Heart left ventricle (tissue), 16 donors: ENCODE measurements around the gene UBQLN1. TPM values are rescaled to one million over a fixed set of nuclear protein-coding genes. Genes with fewer than 3 reads are reported as not detected.

Source experiments
- ATAC-seq, 4 donors: fragments of 200-7000 bp; cut with Tn5 transposase; one replicate each; pipeline ENCODE4 v1.9.1; 2020 to 2022; ENCODE audit warnings: moderate library complexity in 4 of 4, mild to moderate bottlenecking in 3 of 4, moderate number of reproducible peaks in 1 of 4
- DNase-seq, 5 donors: peaks; one replicate each; pipeline ENCODE4 v3.0.0-alpha.2; 2020
- H3K27ac ChIP-seq, 12 donors: fragments of 200-600 bp; sonication (generic) in 4 of 12; one replicate each; pipeline versions ENCODE4 v1.5.0 to v1.8.0; 2016 to 2022; ENCODE audit warnings: mild to moderate bottlenecking in 2 of 12
- H3K27me3 ChIP-seq, 9 donors: fragments of 200-600 bp; sonication (generic) in 2 of 9; one replicate each; pipeline versions ENCODE4 v1.5.1 to v1.8.0; 2016 to 2022; ENCODE audit warnings: mild to moderate bottlenecking in 3 of 9
- H3K36me3 ChIP-seq, 9 donors: fragments of 200-600 bp; sonication (generic) in 2 of 9; one replicate each; pipeline versions ENCODE4 v1.5.0 to v1.8.0; 2018 to 2022; ENCODE audit warnings: mild to moderate bottlenecking in 2 of 9
- H3K4me1 ChIP-seq, 12 donors: fragments of 200-600 bp; sonication (generic) in 4 of 12; one replicate each; pipeline versions ENCODE4 v1.5.0 to v1.8.0; 2016 to 2022; ENCODE audit warnings: mild to moderate bottlenecking in 3 of 12
- H3K4me3 ChIP-seq, 12 donors: fragments of 200-600 bp; sonication (generic) in 4 of 12; one replicate each; pipeline versions ENCODE4 v1.5.0 to v1.8.0; 2017 to 2022; ENCODE audit warnings: mild to moderate bottlenecking in 9 of 12, moderate library complexity in 4 of 12
- H3K9me3 ChIP-seq, 12 donors: fragments of 200-600 bp; sonication (generic) in 4 of 12; one replicate each; pipeline versions ENCODE4 v1.5.0 to v1.8.0; 2016 to 2022; ENCODE audit warnings: mild to moderate bottlenecking in 1 of 12
- POLR2A ChIP-seq, 2 donors: fragments of 450-650 bp; IDR thresholded peaks; one replicate each; pipeline ENCODE4 v1.6.1; 2017; ENCODE audit warnings: antibody characterized with exemption in 2 of 2, mild to moderate bottlenecking in 2 of 2, moderate library complexity in 2 of 2
- WGBS, 4 donors: extraction: QIAGEN DNeasy Blood & Tissue Kit in 2 of 4; methylation state at CpG; one replicate each; pipeline versions ENCODE4 v1.1.5 to v1.1.7; 2013 to 2018; 5-methylcytosine and 5-hydroxymethylcytosine counted together
- intact Hi-C, 10 donors: fragments of 100-400 bp; cut with DNase I; formaldehyde crosslinking; loops; one replicate each; pipeline versions ENCODE4 v1.11.1 to v1.14.2; 2022
- polyA plus RNA-seq, 2 donors: library from polyadenylated mRNA; stranded (reverse); fragments of 200-250 nt; gene quantifications; one replicate each; pipeline ENCODE4 v1.2.3, GENCODE V29; 2013
- total RNA-seq, 9 donors: library from RNA; depleted of rRNA in 2 of 9; stranded (reverse); fragments of >200 nt in 2 of 9; fragmentation: NEBNext Ultra II Directional in 3 of 9; extraction: Animal tissue kit (Norgen Biotek cat#: 25700) in 3 of 9; gene quantifications; one replicate each; pipeline versions ENCODE4 v1.1.0 to v1.2.4, GENCODE V29; 2016 to 2023
- TF ChIP-seq, protein P1 (sequence below), 12 donors: fragments of 200-600 bp; sonication (generic) in 4 of 12; IDR thresholded peaks; one replicate each; pipeline versions ENCODE4 v1.5.0 to v1.8.0; 2018 to 2022; ENCODE audit warnings: antibody characterized with exemption in 12 of 12, mild to moderate bottlenecking in 5 of 12
- donor health status: ischemic (EF 13 %, LVEDD 7.1; RV severe dilation, severe dysfunction).
- donor health status: healthy with polysubstance abuse.
- donor health status: DM: no; HTN: yes; CAD: no.
- donor health status: DM: no; HTN: no; CAD: no.
- donor health status: ischemic (EF 25% LVEDD 6.9; RV normal size, moderate dysfunction).
- donor health status: ischemic (EF 25% LVEDD 5.7; RV mildly dilated, moderate dysfunction).
- donor health status: healthy.
- donor health status: DM: yes; HTN: yes; CAD: no.
- donor health status: ischemic (EF 35%, LVEDD 5.7; RV mildly dilated, moderate dysfunction).
- donor health status: nonischemic (EF 11% LVEDD 7.7; RV severe dilation, severe dysfunction).
- donor health status: DM: yes; HTN: yes; CAD: no.
- donor health status: PGD.
- donor health status: ischemic (EF 29% LVEDD 5.4; RV normal size, mild dysfunction).
- donor health status: nonischemic (EF 23%, LVEDD 6.1; RV moderate dilation, normal function).

Gene UBQLN1
- total and polyA plus RNA-seq, 11 donors = 24.2 to 144 (median 98.2) TPM

DNA sequence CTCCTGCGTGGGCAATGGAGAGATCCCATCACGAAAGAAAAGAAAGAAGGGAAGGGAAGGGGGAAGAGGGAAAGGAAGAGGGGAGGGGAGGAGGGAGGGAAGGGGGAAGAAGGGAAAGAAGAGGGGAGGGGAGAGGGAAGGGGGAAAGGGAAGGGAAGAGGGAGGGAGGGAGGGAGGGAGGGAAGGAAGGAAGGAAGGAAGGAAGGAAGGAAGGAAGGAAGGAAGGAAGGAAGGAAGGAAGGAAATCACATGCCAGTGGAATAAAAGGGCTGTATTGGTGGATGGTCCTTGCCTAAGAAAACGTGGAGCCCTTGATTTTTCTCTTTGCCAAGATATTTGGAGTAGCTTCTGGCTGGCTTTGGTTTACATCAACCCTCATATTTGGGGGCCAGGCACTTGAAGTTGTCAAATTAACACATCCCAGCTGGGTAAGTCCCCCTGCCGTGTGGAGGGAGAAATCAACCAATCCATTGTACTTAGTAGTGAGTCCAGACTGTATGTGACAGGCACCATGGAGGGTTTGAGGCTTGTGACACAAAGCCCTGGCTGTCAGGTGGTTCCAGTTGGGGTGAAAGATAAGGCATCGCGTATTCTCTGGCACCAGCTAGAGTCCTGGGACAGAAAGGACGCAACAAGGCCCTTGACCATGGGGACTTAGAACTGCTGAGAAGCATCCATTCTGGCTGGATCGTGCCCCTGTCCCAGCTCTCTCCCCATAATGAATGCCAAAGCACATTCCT is 61.1 kb downstream of the UBQLN1 start:
- H3K36me3 ChIP-seq = peaks cover 0 to 27% (median 15%) of the 10 kb centered on the region in 9 donors
- DNase-seq (peak in 1 of 5 donors; percentile 22), ATAC-seq (peak in 2 of 4 donors; percentile 5 to 11)
- 44 to 56% (median 52%) methylated on average over 8 of the region's 8 CpGs for WGBS, 4 donors
- H3K27ac ChIP-seq = no peak overlapping the region
- H3K9me3 ChIP-seq = peaks cover 0 to 4% (median 0%) of the 10 kb centered on the region in 12 donors
- TF ChIP-seq POLR2A (IDR thresholded peaks at IDR 0.05) = no peak
- TF ChIP-seq, protein P1, sequence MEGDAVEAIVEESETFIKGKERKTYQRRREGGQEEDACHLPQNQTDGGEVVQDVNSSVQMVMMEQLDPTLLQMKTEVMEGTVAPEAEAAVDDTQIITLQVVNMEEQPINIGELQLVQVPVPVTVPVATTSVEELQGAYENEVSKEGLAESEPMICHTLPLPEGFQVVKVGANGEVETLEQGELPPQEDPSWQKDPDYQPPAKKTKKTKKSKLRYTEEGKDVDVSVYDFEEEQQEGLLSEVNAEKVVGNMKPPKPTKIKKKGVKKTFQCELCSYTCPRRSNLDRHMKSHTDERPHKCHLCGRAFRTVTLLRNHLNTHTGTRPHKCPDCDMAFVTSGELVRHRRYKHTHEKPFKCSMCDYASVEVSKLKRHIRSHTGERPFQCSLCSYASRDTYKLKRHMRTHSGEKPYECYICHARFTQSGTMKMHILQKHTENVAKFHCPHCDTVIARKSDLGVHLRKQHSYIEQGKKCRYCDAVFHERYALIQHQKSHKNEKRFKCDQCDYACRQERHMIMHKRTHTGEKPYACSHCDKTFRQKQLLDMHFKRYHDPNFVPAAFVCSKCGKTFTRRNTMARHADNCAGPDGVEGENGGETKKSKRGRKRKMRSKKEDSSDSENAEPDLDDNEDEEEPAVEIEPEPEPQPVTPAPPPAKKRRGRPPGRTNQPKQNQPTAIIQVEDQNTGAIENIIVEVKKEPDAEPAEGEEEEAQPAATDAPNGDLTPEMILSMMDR (IDR thresholded peaks at IDR 0.05) = no peak
- H3K4me1 ChIP-seq = peaks cover 0 to 15% (median 1%) of the 10 kb centered on the region in 12 donors
- no peaks in the 10 kb centered on the region for H3K27me3 ChIP-seq
- intact Hi-C loops = loop anchor here in 3 of 10 donors (5.0 to 10.0 kb wide), 4 partner anchors 62 to 442 kb away; no protein-coding TSS in a partner anchor
- no peak overlapping the region for H3K4me3 ChIP-seq

- Histone ChIP-seq H3K27me3 (no peaks in the 10 kb centered on the region), H3K4me3 (no peak overlapping the region), H3K4me1 (peaks cover 0 to 6% (median 0%) of the 10 kb centered on the region in 12 donors), H3K9me3 (no peaks in the 10 kb centered on the region), H3K36me3 (peaks cover 0 to 12% (median 5%) of the 10 kb centered on the region in 9 donors), H3K27ac (no peak overlapping the region)
- intact Hi-C loops = loop anchor here in 3 of 10 donors (10.0 kb wide), 3 partner anchors 58 to 438 kb away; no protein-coding TSS in a partner anchor
- ATAC-seq (no peak), DNase-seq (no peak)
- WGBS, 4 donors = 70 to 86% (median 80%) methylated on average over 2 to 4 of the region's 4 CpGs
- TF ChIP-seq POLR2A (IDR thresholded peaks at IDR 0.05) = no peak
- TF ChIP-seq, protein P1 (IDR thresholded peaks at IDR 0.05) = no peak
Observed at GRCh38 chr9:83642793-83643192, 65.0 kb downstream of the UBQLN1 start.

GRCh38 chr9:83639266-83639665 is 68.5 kb downstream of the UBQLN1 start:
- 44 to 65% (median 55%) methylated on average over 1 of the region's 1 CpG for WGBS, 4 donors
- no peak for ATAC-seq
- intact Hi-C loops = no loop called here
- peaks cover 0 to 7% (median 0%) of the 10 kb centered on the region in 9 donors for H3K36me3 ChIP-seq
- H3K4me1 ChIP-seq = peaks cover 0 to 4% (median 0%) of the 10 kb centered on the region in 12 donors
- H3K27ac ChIP-seq = no peak overlapping the region
- no peaks in the 10 kb centered on the region for H3K9me3 ChIP-seq
- no peak for DNase-seq
- TF ChIP-seq, protein P1 (IDR thresholded peaks at IDR 0.05) = no peak
- TF ChIP-seq POLR2A (IDR thresholded peaks at IDR 0.05) = no peak
- H3K4me3 ChIP-seq = no peak overlapping the region
- H3K27me3 ChIP-seq = no peaks in the 10 kb centered on the region

DNA sequence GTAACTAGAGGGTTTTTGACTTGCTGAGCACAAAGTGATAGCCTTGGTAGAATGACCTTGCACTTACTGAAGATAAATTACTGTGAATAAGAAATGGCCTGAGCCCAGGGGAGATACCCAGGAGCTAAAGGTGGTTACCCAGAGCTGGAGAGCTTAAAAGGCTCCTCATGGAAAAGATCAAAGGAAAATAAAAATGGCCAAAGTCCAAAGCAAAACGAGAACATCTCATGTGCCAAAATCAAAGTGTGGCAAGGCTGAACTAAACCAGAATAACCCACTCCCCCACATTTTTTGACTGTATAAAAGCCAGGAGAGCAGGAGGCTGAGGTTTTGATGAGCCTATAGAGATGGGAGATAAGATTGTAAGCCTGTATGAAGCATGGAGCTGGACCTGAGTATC is 70.4 kb downstream of the UBQLN1 start:
- WGBS, 4 donors = 69 to 91% (median 75%) methylated on average over 1 of the region's 1 CpG
- Histone ChIP-seq H3K4me3 (no peak overlapping the region), H3K27me3 (no peaks in the 10 kb centered on the region), H3K36me3 (peaks cover 0 to 4% (median 0%) of the 10 kb centered on the region in 9 donors), H3K27ac (no peak overlapping the region), H3K9me3 (no peaks in the 10 kb centered on the region), H3K4me1 (peaks cover 0 to 4% (median 0%) of the 10 kb centered on the region in 12 donors)
- TF ChIP-seq, protein P1 (IDR thresholded peaks at IDR 0.05) = no peak
- DNase-seq (no peak), ATAC-seq (no peak)
- intact Hi-C loops = no loop called here
